GM12864 (cell line): ENCODE data around the gene MSI1.

Source experiments
- DNase-seq: peaks from one replicate; pipeline ENCODE4 v3.0.0-alpha.2; 2011; ENCODE audit warnings: low read depth
- H3K4me3 ChIP-seq: 2 replicates; pipeline ENCODE4 v1.5.1; 2011; ENCODE audit warnings: mild to moderate bottlenecking, low read depth, low read length, control low read depth
- CTCF ChIP-seq: IDR thresholded peaks from 2 replicates; pipeline ENCODE4 v1.5.1; 2011; ENCODE audit warnings: low read depth, mild to moderate bottlenecking, moderate library complexity, low read length, control low read depth, inconsistent platforms; ENCODE audit errors: missing control alignments

Gene MSI1

GRCh38 chr12:120376934-120377572 is 8.1 kb upstream of the MSI1 start:
- TF ChIP-seq CTCF, result no peak
- no peak for DNase-seq
- H3K4me3 ChIP-seq, result no peak overlapping the region

DNA sequence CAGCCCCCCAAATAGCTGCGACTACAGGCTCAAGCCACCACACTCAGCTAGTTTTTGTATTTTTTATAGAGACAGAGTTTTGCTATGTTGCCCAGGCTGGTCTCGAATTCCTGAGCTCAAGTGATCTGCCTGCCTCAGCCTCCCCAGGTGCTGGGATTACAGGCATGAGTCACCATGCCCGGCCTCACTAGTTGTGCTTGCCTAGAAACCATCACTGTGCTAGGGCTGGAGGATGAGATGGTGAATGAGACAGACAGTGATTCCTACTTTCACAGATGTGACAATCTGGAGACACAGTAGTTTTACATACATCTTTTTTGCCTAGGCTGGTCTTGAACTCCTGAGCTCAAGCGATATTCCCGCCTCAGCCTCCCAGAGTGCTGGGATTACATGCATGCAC is 7.5 kb upstream of the MSI1 start:
- no peak for DNase-seq
- TF ChIP-seq CTCF, result no peak
- H3K4me3 ChIP-seq, result no peak overlapping the region

- TF ChIP-seq CTCF, result no peak
- no peak for DNase-seq
- no peak overlapping the region for H3K4me3 ChIP-seq
These were observed 7.0 kb upstream of the MSI1 start for GRCh38 chr12:120376009-120376408.

DNA sequence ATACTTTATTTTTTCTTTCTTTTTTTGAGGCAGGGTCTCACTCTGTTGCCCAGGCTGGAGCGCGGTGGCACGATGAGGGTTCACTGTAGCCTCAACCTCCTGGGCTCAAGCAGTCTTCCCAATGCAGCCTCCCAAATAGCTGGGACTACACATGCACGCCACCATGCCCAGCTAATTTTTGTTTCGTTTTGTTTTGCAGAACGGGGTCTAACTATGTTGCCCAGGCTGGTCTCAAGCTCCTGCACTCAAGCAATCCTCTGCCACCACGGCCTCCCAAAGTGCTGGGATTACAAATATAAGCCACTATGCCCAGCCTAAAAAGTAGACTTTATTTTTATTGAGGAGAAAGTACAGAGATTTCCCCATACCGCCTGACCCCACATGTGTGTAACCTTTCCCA is 4.7 kb upstream of the MSI1 start:
- DNase-seq, result no peak
- TF ChIP-seq CTCF, result no peak
- no peak overlapping the region for H3K4me3 ChIP-seq

- no peak overlapping the region for H3K4me3 ChIP-seq
- TF ChIP-seq CTCF, result no peak
- no peak for DNase-seq
These were observed 1.6 kb upstream of the MSI1 start for GRCh38 chr12:120370343-120371243.

DNA sequence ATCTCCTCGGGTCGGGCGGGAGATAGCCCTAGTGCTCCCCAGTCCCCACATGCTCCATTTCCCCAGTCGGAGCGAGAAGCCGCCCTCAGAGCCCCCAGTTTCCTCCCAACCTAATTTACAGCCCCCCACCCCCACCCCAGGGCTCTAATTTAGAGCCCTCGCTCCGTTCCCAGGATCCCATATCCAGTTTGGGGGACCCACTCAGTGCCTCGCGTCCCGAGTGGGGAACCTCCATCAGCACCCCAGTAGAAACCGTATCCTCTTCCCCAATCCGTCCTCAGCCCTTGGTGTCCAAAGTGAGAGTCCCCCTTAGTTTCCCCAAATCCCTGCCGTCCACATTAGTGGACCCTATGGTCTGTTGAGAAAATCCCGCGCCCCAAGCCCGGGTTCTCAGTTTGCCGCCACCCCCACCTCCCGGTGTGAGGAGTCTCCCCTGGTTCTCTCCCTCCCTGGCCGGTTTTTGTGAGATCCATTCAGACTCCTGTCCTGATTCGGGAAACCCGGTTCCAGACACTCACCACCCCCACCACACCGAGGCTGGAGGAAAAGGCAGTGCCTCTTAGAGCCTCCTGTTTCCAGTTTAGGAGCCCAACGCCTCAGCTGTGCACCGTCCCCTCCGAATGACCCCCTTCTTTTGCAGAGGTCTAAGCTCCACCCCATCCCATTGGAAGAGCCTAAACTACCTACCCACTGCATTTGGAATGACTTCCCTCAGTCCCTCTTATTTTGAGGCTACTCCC is 809 bp upstream of the MSI1 start:
- DNase-seq, result no peak
- H3K4me3 ChIP-seq, result no peak overlapping the region
- no peak for TF ChIP-seq CTCF
